Subcutaneous adipose tissue (tissue), 4 donors: ENCODE data around the gene ABHD16A. TPM values are rescaled to one million over a fixed set of nuclear protein-coding genes. Genes with fewer than 3 reads are reported as not detected.

Experiments
- CTCF ChIP-seq: fragments of 450-650 bp; IDR thresholded peaks from one replicate; pipeline ENCODE4 v1.5.1; 2016; ENCODE audit warnings: low read depth, mild to moderate bottlenecking, control low read depth, antibody characterized with exemption, moderate library complexity
- total RNA-seq, 4 donors: library from RNA; depleted of rRNA; stranded (reverse); fragments of >200 nt; gene quantifications; one replicate each; pipeline ENCODE4 v1.1.0, GENCODE V29; 2016

Gene ABHD16A
- total RNA-seq, 4 donors from 2014 or later: 29.2 to 45.1 (median 35.6) TPM

- TF ChIP-seq CTCF: no peak
These were observed 5.6 kb downstream of the ABHD16A start for GRCh38 chr6:31697555-31697954.

- TF ChIP-seq CTCF: no peak
These were observed 9.6 kb downstream of the ABHD16A start for GRCh38 chr6:31693535-31693934.

- no peak for TF ChIP-seq CTCF
These were observed 10.2 kb downstream of the ABHD16A start for GRCh38 chr6:31692886-31693285.

GRCh38 chr6:31692353-31692752, 10.8 kb downstream of the ABHD16A start:
- TF ChIP-seq CTCF: no peak

GRCh38 chr6:31691564-31692108, 11.5 kb downstream of the ABHD16A start:
- TF ChIP-seq CTCF: no peak

GRCh38 chr6:31691078-31691463, 12.1 kb downstream of the ABHD16A start:
- no peak for TF ChIP-seq CTCF

- TF ChIP-seq CTCF: no peak
These were observed 12.7 kb downstream of the ABHD16A start for GRCh38 chr6:31690231-31691077.
